ENCODE data around the gene UCHL3. TPM values are rescaled to one million over a fixed set of nuclear protein-coding genes. Genes with fewer than 3 reads are reported as not detected.

Gene UCHL3
- total RNA-seq, 1 experiment from 2014 or later = 50.0 TPM

DNA sequence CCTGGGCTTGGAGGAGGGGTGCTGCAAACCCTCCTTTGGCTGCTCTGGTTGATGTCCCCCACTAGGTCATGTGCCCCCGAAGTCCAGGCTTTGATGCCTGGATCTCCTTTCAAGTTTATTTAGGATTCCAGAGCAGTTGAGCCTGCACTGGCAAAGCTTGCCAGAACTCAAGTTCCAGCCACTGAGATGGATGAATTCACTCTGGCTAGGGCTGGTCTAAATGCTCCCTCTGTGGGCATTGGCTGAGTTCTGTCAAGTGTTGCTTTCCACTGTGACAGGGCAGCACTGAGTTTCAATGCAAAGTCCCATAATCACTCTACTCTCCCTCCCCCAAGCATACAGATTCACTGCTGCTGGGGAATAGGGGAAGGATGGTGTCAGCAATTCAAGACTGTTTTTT is 68.7 kb downstream of the UCHL3 start:
- TF ChIP-seq EZH2phosphoT487 (IDR thresholded peaks at IDR 0.05; ENCODE audit: borderline replicate concordance, low read length) (no peak), CTCF (conservative IDR thresholded peaks at IDR 0.05; ENCODE audit: low read depth, low read length) (no peak), EZH2 (IDR thresholded peaks at IDR 0.05; ENCODE audit: low read length, unreplicated experiment) (no peak)
- H3K4me3 ChIP-seq (ENCODE audit: low read length) = no peak overlapping the region
- H3K9me2 ChIP-seq (replicated peaks; ENCODE audit: low read length) = no peaks in the 10 kb centered on the region
- peaks cover 13% of the 10 kb centered on the region for H3K4me1 ChIP-seq (ENCODE audit: insufficient read depth, low read length)
- no peak overlapping the region for H3K9ac ChIP-seq (ENCODE audit: low read length)
- no peak overlapping the region for H2AFZ ChIP-seq (ENCODE audit: low read length)
- intact Hi-C loops (cut with micrococcal nuclease) = no loop called here
- no TSS peak for BruUV-seq (replicated peaks)
- no peaks in the 10 kb centered on the region for H3K9me3 ChIP-seq (ENCODE audit: low read length)
- DNase-seq = no peak
- CTCF ChIA-PET = no interaction called here
- no peak for ATAC-seq
- H3K27me3 ChIP-seq (ENCODE audit: low read length) = no peaks in the 10 kb centered on the region
- H3K4me2 ChIP-seq (ENCODE audit: low read length) = no peak overlapping the region
- no peaks in the 10 kb centered on the region for H4K20me1 ChIP-seq (ENCODE audit: low read length)
- H3F3A ChIP-seq (ENCODE audit: low read length, unreplicated experiment) = no peaks in the 10 kb centered on the region
- H3K27ac ChIP-seq (ENCODE audit: low read length) = no peak overlapping the region
- POLR2A ChIA-PET (ENCODE audit: unreplicated experiment) = no interaction called here
- no peaks in the 10 kb centered on the region for H3K36me3 ChIP-seq (ENCODE audit: low read depth, low read length)
- H3K79me2 ChIP-seq (ENCODE audit: low read length) = no peaks in the 10 kb centered on the region

DNA sequence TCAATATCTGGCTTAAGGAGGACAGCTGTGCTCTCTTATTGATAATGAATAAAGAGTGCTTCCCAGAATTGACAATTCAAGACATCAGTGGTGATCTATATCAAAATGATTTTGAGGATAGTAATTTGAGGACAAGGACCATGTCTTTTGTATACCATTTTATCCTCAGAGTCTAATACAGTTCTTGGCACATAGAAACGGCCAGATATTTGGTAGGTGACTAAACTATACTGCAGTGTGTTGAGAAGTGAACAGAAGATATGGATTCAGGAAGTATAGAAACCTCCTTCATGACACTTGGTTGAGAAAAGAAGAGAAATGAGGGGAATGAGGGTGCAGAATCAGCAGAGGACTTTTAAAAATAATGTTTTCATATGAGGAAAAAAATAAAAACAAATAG is 70.4 kb downstream of the UCHL3 start:
- Histone ChIP-seq H3K4me2 (ENCODE audit: low read length) (no peak overlapping the region), H3K27ac (ENCODE audit: low read length) (no peak overlapping the region), H3K9ac (ENCODE audit: low read length) (no peak overlapping the region), H3K36me3 (ENCODE audit: low read depth, low read length) (no peaks in the 10 kb centered on the region), H3K79me2 (ENCODE audit: low read length) (no peaks in the 10 kb centered on the region), H3K4me1 (ENCODE audit: insufficient read depth, low read length) (peaks cover 13% of the 10 kb centered on the region), H3K9me2 (replicated peaks; ENCODE audit: low read length) (no peaks in the 10 kb centered on the region), H3F3A (ENCODE audit: low read length, unreplicated experiment) (no peaks in the 10 kb centered on the region), H3K27me3 (ENCODE audit: low read length) (no peaks in the 10 kb centered on the region), H4K20me1 (ENCODE audit: low read length) (no peaks in the 10 kb centered on the region), H2AFZ (ENCODE audit: low read length) (no peak overlapping the region), H3K4me3 (ENCODE audit: low read length) (no peak overlapping the region), H3K9me3 (ENCODE audit: low read length) (no peaks in the 10 kb centered on the region)
- TF ChIP-seq EZH2phosphoT487 (IDR thresholded peaks at IDR 0.05; ENCODE audit: borderline replicate concordance, low read length) = no peak
- no peak for TF ChIP-seq CTCF (conservative IDR thresholded peaks at IDR 0.05; ENCODE audit: low read depth, low read length)
- TF ChIP-seq EZH2 (IDR thresholded peaks at IDR 0.05; ENCODE audit: low read length, unreplicated experiment) = no peak
- DNase-seq = no peak
- ChIA-PET POLR2A (ENCODE audit: unreplicated experiment) (interaction anchor here (0.6 kb wide), 1 partner anchor 28 kb away, joined by 3 read pairs; no protein-coding TSS in a partner anchor), CTCF (no interaction called here)
- ATAC-seq = no peak; the same call in 1 of the 2 replicates
- no TSS peak for BruUV-seq (replicated peaks)
- intact Hi-C loops (cut with micrococcal nuclease) = loop anchor here (5.0 kb wide), 1 partner anchor 53 kb away; no protein-coding TSS in a partner anchor

DNA sequence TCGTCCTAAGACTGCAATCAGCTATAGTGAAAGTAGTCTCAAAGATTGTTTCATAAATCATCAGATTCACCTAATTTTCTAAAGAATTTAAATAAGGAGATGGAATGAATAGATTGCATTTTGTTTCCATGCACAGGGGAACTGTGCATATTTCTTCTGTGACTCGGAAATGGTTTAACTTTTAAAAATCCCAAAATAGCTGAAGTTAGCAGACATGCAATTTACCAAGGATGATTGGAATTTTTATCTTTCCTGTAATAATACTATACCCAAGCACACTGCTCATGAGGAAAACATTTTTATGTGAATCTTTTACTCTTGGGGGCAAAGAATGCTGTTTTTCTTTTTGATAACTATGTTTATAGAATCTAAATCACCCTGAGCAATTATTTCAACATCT is 71.6 kb downstream of the UCHL3 start:
- no peaks in the 10 kb centered on the region for H3K36me3 ChIP-seq (ENCODE audit: low read depth, low read length)
- intact Hi-C loops (cut with micrococcal nuclease) = loop anchor here (5.0 kb wide), 1 partner anchor 54 kb away; no protein-coding TSS in a partner anchor
- no peak overlapping the region for H2AFZ ChIP-seq (ENCODE audit: low read length)
- peak; percentile 41 for DNase-seq
- H3F3A ChIP-seq (ENCODE audit: low read length, unreplicated experiment) = no peaks in the 10 kb centered on the region
- no peaks in the 10 kb centered on the region for H3K9me2 ChIP-seq (replicated peaks; ENCODE audit: low read length)
- ChIA-PET POLR2A (ENCODE audit: unreplicated experiment) (no interaction called here), CTCF (no interaction called here)
- peak; percentile 65 for ATAC-seq
- H3K4me1 ChIP-seq (ENCODE audit: insufficient read depth, low read length) = peaks cover 13% of the 10 kb centered on the region
- peak overlapping the region; percentile 21; the same call in 1 of the 2 replicates for H3K27ac ChIP-seq (ENCODE audit: low read length)
- no peaks in the 10 kb centered on the region for H3K9me3 ChIP-seq (ENCODE audit: low read length)
- H4K20me1 ChIP-seq (ENCODE audit: low read length) = no peaks in the 10 kb centered on the region
- H3K4me2 ChIP-seq (ENCODE audit: low read length) = peak overlapping the region; percentile 56
- H3K79me2 ChIP-seq (ENCODE audit: low read length) = no peaks in the 10 kb centered on the region
- TF ChIP-seq EZH2 (IDR thresholded peaks at IDR 0.05; ENCODE audit: low read length, unreplicated experiment) (no peak), CTCF (conservative IDR thresholded peaks at IDR 0.05; ENCODE audit: low read depth, low read length) (no peak), EZH2phosphoT487 (IDR thresholded peaks at IDR 0.05; ENCODE audit: borderline replicate concordance, low read length) (no peak)
- H3K4me3 ChIP-seq (ENCODE audit: low read length) = no peak overlapping the region
- no peak overlapping the region for H3K9ac ChIP-seq (ENCODE audit: low read length)
- no TSS peak for BruUV-seq (replicated peaks)
- no peaks in the 10 kb centered on the region for H3K27me3 ChIP-seq (ENCODE audit: low read length)

All from PC-3 (cell line).